GM19324 (cell line): ENCODE results near the gene SGCD.

Experiments
- ATAC-seq: cut with Tn5 transposase; IDR thresholded peaks from one replicate; pipeline ENCODE4 v1.9.1; 2021; ENCODE audit warnings: mild to moderate bottlenecking, moderate library complexity; ENCODE audit not compliant: unreplicated experiment, low FRiP score

SGCD gene

DNA sequence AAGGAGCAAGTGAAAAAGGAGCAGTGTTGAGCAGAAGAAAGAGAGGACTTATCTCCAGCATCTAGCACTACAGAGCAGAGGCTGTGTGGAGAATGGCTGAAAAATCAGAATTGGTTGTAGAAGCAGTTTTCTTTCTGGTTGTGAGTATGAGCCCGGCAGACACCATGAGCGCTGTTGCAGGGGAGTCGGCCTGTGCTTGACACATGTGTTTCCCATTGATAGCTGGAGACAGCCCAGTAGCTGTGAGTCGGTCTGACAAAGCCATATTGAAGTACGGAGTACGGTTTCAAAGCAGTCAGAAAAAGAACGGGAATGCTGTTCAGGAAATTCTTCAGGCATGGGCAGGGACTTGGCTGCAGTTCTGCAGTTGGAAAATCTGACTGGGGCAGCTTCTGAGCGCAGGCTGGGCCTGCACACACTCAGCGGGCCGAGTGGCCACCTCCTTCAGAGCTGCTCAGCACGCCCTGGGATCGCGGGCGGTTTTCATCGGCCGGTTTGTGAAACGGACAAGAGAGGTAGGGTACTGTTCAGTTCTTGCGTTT lies at the start of gene SGCD:
Gene SGCD (plus strand): TSS at position 447 of the 542 bp plus-strand sequence.
- ATAC-seq, result no peak

DNA sequence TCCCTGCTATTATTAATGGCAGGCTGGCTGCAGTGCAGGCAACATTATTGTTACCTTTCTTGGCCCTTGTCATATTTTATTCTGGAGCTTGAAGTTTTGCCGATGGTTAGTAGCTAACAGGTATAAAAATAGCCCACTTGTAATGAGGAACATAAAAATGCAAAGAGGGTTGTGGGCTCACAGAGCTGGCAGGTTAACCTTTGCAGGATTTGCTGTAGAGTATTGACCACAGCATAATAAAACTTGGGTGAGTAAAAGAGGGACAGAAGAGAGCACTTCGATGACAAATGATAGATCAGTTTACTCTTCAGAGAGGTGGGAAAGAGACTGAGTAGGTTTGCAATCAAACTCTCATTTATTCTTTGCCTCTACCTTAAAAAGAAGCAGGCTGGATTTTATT lies 49.7 kb upstream of the SGCD start:
- ATAC-seq, result no peak

DNA sequence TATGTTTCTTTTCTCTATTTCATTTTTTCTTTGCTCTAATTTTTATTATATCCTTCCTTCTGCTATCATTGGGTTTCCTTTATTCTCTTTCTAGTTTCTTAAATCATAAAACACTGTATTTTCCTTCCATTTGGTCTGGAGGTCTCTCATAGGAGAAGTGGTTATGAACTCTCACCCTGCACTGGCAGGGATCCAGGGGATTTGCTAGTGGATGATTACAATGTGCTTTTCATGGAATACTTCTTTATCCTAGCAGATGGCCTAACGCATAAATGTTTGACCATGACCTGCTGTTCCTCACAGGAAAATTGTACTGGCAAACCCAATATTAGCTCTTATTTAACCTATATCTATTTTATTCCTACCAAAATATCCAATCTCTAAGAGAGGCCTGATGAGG lies 31.5 kb upstream of the SGCD start:
- ATAC-seq, result no peak

DNA sequence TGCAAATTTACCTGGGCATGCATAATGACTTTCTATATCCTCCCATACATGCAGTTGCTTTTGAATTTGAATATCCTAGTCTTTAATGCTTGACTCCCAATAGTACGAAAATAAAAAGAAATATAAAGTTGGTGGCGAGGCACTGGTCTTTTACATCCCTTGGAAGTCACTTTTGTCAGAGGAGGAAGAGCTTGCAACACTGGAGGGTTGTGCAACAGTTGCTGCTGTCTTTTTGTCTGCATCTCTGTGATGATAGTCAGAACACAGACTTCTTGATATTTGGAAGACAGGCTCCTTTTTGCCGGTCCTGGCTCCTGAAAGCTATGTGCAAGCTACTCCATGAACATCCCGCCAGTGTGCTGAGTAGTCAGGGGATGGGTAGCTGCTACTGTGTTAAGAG lies 16.8 kb upstream of the SGCD start:
- ATAC-seq, result no peak

DNA sequence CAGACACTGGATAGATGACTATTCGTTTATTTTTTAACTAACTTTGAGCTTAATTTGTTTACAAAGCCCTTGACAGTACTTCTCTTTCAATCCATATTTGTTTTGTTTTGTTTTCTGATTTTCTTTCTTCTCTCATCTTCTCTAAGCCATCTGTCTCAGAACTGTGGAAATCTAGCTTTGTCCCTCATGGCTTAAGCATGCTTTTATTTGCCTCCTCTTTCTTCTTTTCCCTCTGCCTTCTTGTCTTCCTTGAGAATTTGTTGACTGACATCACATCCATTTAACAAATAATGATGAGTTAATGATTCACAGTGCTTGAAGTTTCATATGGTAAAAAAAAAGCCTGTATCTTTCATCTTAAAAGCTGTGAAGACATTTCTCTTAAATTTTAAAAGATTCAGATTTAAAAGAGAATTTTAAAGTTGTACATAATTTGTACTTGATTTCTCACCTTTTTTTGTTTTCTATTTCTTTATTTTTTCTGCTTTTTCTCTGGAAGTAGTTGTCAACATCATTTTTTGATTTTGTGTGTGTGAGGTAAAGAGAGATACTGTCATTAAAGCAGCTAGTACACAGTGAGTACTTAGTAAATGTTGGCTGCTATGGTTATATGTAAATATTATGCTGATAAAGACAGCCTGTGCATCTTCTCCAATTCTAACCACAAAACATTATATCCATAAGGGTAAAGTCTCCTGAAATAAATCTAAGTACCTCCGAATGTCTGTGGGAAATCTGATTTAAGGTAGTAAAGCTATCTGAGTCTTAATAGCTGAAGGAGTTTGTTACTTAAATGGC lies 13.9 kb upstream of the SGCD start:
- ATAC-seq, result no peak

DNA sequence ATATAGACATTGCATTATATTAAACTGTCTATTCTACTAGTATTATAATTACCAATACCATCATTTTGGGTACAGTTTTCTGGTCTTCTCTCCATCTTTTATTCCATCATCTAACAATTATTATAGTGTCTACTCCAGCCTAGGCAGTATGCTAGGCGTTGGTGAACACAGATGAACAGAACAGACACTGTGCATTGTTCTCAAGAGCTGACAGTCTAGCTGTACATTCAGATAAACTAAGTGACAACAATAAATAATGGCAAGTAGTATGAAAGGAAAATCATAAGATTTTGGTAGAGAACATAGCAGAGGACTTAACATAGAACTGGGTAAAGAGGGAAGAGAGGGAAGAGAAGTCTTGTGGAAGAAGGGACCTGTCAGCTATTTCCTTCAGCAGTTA lies 12.5 kb upstream of the SGCD start:
- no peak for ATAC-seq

DNA sequence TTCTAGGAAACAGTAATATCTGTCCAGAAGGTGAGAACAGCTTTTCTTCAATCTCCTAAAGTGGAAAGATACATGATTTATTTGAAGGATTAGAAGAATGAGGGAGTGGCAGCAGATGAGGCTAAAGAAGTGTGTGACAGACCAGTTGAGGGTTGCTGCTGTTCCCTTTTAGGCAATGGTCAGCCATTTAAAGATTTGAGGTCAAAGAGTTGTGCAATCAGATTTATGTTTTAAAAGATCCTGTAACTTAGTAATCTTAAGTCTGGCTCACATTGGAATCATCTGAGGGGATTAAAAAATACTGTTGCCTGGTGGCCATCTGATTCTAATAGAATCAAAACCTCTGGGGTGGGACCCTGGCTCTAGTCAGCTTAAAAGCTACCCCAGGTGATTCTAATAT lies 4.3 kb upstream of the SGCD start:
- ATAC-seq, result no peak

DNA sequence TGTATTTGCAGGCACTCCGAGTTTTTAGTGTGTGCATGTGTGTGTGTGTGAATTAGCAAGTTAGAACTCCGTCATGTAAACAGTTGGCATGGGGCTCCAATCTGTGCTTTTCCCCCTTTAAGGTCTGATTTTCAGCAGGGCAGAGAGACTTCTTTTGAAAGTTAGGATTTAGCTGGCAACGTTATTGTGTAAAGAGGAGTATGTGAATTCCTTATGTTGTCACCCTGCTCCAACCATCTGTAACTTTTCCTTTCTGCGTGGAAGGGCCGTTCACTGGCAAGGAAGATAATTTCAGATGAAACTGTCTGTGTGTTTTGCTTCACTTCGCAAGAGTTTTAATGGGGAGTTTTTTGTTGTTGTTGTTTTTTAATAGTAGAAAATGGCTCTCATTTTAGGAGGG lies 332 bp downstream of the SGCD start:
- ATAC-seq, result no peak

DNA sequence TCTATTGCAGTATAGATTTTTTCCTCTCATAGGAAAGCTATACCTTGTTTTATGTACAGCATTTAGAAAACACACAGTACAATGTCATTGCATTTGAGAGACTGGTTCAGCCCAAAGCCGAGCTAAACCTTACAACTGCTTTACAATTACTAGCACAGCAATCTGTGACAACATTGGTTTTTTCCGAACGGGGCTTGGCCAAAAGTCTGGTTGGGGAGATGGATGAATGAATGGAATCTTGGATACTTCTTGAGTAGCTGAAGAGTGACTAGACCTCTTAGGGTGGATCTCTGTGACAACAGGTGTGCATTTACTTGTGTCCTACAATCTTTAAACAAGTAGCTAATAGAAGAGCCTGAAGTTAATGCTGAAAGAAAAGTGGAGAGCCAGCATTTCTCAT lies 1.2 kb downstream of the SGCD start:
- no peak for ATAC-seq

DNA sequence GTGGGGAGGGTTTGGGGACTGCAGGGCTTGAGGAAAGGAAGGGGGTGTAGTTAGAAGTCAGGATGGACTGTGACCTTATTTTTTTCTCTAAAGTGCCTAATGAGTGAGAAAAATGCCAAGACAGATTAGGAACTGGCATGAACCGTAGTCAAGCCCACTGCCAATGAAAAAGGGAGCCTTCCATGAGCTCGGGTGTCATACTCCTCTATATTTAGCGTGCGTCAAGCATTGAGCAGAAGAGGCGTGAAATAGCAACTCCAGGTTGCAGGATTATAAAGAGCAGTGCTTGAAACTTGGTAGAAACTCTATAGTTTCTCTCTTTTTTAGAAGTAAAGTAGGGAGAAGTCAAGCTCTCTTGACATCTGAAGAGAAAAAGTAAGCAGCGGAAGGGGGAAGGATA lies 1.8 kb downstream of the SGCD start:
- no peak for ATAC-seq

DNA sequence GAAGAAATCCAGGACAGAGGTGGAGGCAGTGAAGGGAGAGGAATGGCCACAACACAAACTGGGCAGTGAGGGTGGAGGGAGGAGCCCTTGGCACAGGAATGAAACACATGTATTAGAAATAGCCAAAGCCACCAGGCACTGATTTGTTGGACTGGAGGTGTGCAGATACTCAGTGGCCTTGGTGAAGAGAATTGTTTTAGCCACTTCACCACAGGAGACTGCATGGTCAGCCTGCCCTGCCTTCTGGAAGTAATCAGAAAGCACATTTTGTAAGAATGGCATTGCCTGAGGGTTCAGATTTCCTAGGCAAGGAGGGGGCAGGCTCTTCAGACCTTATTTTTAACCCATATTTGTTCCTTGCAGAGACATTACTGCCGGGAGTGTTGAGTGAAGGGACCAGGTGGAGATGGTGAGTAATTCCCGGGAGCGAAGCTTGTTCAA lies 2.2 kb downstream of the SGCD start:
- ATAC-seq, result no peak

DNA sequence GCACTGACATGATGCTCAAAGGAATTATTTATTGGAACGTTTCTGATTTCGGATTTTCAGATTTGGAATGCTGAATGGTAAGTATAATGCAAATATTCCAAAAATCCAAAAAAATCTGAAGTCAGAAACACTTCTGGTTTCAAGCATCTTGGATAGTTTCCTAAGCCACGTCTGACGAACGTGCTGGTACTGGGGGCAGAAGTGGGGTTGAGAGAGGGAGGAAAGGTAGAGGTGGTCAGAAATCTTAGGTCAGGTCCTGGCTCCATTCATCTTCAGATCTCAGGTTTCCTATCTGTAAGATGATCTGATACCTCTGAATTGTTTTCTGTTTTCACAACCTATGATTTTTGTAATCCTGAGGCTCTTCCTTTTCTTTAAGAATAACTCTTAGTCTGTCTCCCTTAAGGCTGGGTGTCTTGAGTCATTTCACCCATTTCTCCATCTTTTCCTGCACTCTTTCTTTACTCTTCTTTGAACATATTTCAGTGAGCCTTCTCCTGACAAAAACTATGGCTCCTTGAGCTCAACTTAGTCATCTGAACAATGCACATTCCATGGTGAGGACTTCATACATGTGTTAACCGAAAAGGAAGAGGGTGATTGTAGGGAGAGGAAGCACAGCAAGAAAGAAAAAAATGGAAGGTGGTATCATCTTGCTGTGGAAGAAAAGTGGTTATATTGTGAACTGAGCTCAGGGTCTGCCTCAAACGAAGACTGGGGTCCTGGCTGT lies 3.3 kb downstream of the SGCD start:
- ATAC-seq, result no peak

DNA sequence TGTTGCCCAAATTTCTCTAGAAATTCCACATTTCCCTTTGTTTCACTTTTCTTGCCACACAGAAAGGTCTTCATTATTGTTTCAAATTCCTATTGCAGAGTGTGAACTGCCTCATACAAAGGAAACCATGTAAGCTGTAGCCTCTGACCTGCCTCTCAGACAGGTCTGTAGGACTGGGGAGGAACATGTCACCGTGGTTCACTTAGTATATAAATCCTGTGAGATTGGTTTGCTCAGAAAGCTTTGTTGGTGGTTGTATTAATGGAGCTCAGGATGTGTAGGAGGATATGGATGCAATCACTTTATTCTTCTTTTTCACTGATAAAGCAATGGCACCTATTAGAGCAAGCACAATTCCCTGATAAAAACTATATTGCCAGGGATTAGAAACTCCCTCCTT lies 4.2 kb downstream of the SGCD start:
- ATAC-seq, result no peak

DNA sequence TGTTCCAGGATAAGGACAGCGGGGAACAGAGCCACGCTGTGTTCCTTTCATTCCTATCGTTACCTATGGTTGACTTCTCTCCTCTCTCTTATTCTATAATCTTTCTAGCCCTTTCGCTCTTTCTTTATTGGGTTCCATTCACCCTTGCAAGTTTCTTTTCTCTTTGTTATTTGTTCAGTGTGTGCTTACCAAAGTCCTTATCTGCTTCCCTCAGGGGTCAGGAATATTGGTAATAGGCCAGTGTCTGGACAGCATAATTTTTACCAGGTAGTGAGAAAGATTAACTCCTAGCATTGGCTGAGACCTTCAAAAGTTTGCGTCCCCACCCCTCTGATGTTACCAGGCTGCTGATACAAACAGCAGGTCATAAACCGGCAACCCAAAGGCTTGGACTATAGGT lies 4.9 kb downstream of the SGCD start:
- ATAC-seq, result no peak

DNA sequence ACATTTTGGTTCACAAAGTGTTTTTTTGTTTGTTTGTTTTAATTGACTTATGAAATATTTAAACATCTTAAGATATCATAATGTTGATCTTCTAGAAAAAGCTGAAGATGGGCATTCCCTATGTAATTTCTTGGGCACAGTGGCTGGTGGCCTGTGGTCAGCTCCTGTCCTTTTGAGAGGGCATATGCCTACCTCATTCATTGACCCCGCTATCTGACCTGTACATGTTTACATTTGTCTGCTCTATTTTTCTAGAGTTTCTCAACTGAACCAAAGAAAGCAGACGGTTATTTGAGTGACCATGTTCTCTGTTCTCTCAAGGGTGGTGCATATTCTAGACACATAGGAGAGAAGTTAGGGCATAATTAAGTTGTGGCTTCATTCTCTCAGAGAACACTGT lies 5.3 kb downstream of the SGCD start:
- ATAC-seq, result no peak

DNA sequence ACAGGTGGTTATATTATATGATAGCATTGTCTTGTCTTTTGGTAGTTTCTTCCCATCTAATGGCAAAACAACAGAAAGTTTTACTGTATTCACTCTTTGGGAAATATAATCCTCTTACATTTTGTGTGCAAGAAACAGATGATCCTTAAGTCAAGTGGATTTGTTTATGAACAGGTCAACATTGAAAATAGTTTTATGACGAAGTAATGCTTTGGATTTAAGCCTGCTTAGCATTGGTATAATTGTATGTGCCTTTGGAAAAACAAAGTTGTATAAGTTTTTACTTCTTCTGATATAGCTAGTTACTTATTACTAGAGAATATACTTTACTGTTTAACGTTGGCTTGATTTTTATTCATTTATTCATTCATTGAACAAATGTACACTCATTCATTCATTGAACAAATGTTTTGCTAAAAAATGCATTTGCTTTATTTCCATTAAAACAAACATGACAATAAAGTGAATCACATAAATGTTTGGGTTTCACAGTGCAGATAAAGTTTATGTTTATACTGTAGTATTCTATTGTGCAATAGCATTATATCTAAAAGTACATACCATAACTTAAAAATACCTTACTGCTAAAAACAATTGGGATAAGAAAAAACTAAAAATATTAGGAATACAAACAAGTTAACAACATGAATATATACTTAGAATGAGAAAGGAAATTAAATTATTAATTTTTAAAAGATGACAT lies 12.3 kb downstream of the SGCD start:
- no peak for ATAC-seq

DNA sequence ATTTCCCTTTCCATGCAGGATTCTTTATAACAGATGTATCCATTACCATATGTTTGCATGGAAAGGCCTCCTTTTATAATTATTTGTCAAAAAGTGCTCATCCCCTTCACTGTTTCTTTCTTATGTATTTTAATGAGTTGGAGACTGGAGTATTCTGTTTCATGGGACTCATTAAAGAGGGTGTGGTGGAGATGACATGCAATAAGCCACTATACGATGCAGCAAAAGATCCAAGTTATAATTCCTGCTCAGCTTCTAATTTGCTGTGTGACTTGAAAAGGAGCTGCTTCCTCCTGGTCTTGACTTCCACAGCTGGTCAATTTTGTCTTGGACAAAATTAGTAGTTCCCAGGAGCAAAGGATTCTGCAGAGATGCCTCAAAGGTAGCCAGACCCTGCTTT lies 13.9 kb downstream of the SGCD start:
- no peak for ATAC-seq

DNA sequence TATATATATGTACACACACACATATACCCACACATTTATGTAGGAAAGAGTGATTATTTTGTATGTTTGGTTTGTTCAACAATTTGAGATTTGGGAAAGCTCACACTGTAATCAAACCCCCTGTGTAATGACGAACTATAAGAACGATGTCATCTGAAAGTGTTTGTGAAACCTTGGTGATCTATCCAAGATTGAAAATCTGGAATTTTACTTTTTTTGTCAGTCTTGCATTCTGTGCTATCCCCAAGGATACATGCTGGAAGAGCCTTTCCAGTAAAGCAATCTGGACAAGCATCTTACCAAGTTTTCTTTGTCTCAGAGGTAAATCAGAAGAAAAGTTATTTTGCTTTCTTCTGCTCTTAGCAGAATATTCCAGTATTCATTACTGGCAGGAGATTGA lies 23.3 kb downstream of the SGCD start:
- no peak for ATAC-seq

DNA sequence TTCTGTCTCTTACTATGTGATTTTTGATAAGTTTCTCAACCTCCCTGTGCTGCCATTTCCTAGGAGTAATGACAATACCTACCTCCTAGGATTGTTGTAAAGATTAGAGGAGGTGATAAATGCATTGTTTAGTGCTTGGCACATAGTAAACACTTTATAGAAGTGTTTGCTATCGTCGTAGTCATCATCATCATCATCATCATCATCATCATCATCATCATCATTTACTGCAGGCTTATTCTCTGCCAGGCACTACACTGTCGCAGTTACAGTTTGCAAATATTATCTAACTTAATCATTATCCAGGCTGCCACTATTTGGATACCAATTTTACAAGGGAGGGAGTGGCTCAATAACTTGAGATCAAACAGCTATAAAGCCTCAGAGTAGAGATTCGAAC lies 24.5 kb downstream of the SGCD start:
- no peak for ATAC-seq

DNA sequence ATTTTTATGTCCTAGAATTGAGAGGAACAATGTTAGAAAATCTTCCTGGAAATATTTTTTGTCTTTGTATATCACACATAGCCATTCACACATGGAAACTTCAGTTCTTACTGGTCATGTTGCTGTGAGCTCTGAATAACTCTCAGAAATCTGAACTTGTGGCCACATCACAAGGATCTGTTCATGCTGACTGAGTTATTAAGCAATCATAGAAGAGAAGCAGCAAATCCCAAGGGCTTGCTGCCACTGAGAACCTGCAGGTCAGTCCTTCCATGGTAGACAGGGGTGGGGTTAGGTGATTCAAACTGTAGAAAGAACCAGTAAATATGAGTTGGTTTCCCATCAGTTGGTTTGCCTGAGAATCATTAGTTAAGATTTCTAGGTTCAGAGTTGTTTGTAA lies 27.6 kb downstream of the SGCD start:
- ATAC-seq, result no peak

DNA sequence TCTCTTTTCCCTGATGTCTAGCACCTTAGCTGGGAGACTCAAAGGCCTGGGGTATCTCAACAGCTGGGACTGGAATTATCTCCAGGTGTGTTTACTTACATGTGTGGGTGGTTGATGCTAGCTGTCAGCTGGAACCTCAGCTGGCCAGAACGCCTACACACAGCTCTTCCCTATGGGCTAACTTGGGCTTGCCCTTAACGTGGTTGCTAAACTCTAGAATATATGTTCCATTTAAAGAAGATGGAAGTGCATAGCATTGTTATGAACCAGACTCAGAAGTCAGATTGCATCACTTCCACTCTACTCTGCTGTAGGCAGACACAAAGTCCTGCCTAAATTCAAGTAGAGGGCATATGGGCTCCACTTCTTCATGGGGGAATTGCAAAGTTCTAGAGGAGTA lies 29.3 kb downstream of the SGCD start:
- ATAC-seq, result no peak
